H9 (cell line): ENCODE measurements around the gene METTL14. TPM values are rescaled to one million over a fixed set of nuclear protein-coding genes. Genes with fewer than 3 reads are reported as not detected.

Experiments used
- DNase-seq: peaks from one replicate; pipeline ENCODE4 v3.0.0-alpha.2; 2017
- H2AFZ ChIP-seq: one replicate; pipeline ENCODE4 v1.6.1; 2013; ENCODE audit warnings: mild to moderate bottlenecking, low read length, control low read depth, moderate library complexity
- H2AK5ac ChIP-seq: 2 replicates; pipeline ENCODE4 v1.6.1; 2013; ENCODE audit warnings: low read length, control low read depth, mixed read lengths; ENCODE audit not compliant: insufficient read length
- H2BK120ac ChIP-seq: one replicate; pipeline ENCODE4 v1.6.1; 2013; ENCODE audit warnings: low read depth, mild to moderate bottlenecking, low read length, control low read depth, inconsistent platforms; ENCODE audit not compliant: poor library complexity, severe bottlenecking
- H2BK12ac ChIP-seq: 2 replicates; pipeline ENCODE4 v1.6.1; 2013; ENCODE audit warnings: low read length, control low read depth, mixed read lengths, low read depth; ENCODE audit not compliant: insufficient read length
- H2BK15ac ChIP-seq: 2 replicates; pipeline ENCODE4 v1.6.1; 2013; ENCODE audit warnings: low read depth, low read length, control low read depth
- H2BK20ac ChIP-seq: one replicate; pipeline ENCODE4 v1.6.1; 2013; ENCODE audit warnings: low read depth, mild to moderate bottlenecking, low read length, control low read depth, inconsistent platforms; ENCODE audit not compliant: poor library complexity, severe bottlenecking
- H2BK5ac ChIP-seq: 2 replicates; pipeline ENCODE4 v1.6.1; 2013; ENCODE audit warnings: low read length, control low read depth, mixed read lengths; ENCODE audit not compliant: insufficient read length
- H3K14ac ChIP-seq: 2 replicates; pipeline ENCODE4 v1.6.1; 2013; ENCODE audit warnings: low read length, control low read depth; ENCODE audit not compliant: insufficient read depth
- H3K18ac ChIP-seq: 2 replicates; pipeline ENCODE4 v1.6.1; 2013; ENCODE audit warnings: low read depth, mild to moderate bottlenecking, mixed read lengths, low read length, control low read depth; ENCODE audit not compliant: insufficient read length
- H3K23ac ChIP-seq: 2 replicates; pipeline ENCODE4 v1.6.1; 2013; ENCODE audit warnings: low read length, control low read depth, mixed read lengths, low read depth; ENCODE audit not compliant: insufficient read length
- H3K23me2 ChIP-seq: 2 replicates; pipeline ENCODE4 v1.6.1; 2013; ENCODE audit warnings: low read depth, mild to moderate bottlenecking, mixed read lengths, low read length, control low read depth; ENCODE audit not compliant: insufficient read length, poor library complexity, severe bottlenecking
- H3K27ac ChIP-seq: 2 replicates; pipeline ENCODE4 v1.5.1; 2013; ENCODE audit warnings: low read length, control low read depth, mixed read lengths, low read depth; ENCODE audit not compliant: insufficient read length
- H3K27me3 ChIP-seq: 2 replicates; pipeline ENCODE4 v1.6.1; 2013; ENCODE audit warnings: low read length, control low read depth, inconsistent platforms; ENCODE audit not compliant: insufficient read depth
- H3K4ac ChIP-seq: 2 replicates; pipeline ENCODE4 v1.6.1; 2013; ENCODE audit warnings: low read depth, mild to moderate bottlenecking, control low read depth, inconsistent platforms, low read length, moderate library complexity
- H3K4me1 ChIP-seq: 2 replicates; pipeline ENCODE4 v1.6.1; 2013; ENCODE audit warnings: low read length, control low read depth, inconsistent platforms; ENCODE audit not compliant: insufficient read depth
- H3K4me2 ChIP-seq: 2 replicates; pipeline ENCODE4 v1.6.1; 2013; ENCODE audit warnings: low read length, control low read depth, mixed read lengths; ENCODE audit not compliant: insufficient read length, insufficient read depth
- H3K56ac ChIP-seq: 2 replicates; pipeline ENCODE4 v1.6.1; 2013; ENCODE audit warnings: low read depth, mild to moderate bottlenecking, mixed read lengths, low read length, control low read depth; ENCODE audit not compliant: insufficient read length
- H3K79me1 ChIP-seq: 2 replicates; pipeline ENCODE4 v1.6.1; 2013; ENCODE audit warnings: low read depth, mild to moderate bottlenecking, moderate library complexity, low read length, control low read depth, inconsistent platforms; ENCODE audit not compliant: insufficient read depth, poor library complexity, severe bottlenecking
- H3K79me2 ChIP-seq: 2 replicates; pipeline ENCODE4 v1.6.1; 2013; ENCODE audit warnings: low read length, control low read depth, inconsistent platforms; ENCODE audit not compliant: insufficient read depth
- H3K9ac ChIP-seq: 2 replicates; pipeline ENCODE4 v1.6.1; 2013; ENCODE audit warnings: low read length, control low read depth, mixed read lengths; ENCODE audit not compliant: insufficient read length; ENCODE audit errors: extremely low read depth
- H3K9me3 ChIP-seq: one replicate; pipeline ENCODE4 v1.6.1; 2013; ENCODE audit warnings: low read depth, low read length, inconsistent platforms; ENCODE audit not compliant: control insufficient read depth
- H3T11ph ChIP-seq: one replicate; pipeline ENCODE4 v1.6.1; 2013; ENCODE audit warnings: mild to moderate bottlenecking, low read length, control low read depth, inconsistent platforms
- H4K20me1 ChIP-seq: one replicate; pipeline ENCODE4 v1.6.1; 2013; ENCODE audit not compliant: control insufficient read depth, insufficient read length, insufficient read depth
- H4K5ac ChIP-seq: 2 replicates; pipeline ENCODE4 v1.6.1; 2013; ENCODE audit warnings: low read depth, mild to moderate bottlenecking, mixed read lengths, low read length, control low read depth; ENCODE audit not compliant: insufficient read length
- H4K8ac ChIP-seq: replicated peaks from 2 replicates; pipeline ENCODE4 v1.6.1; 2013; ENCODE audit warnings: low read length, control low read depth, mixed read lengths, low read depth; ENCODE audit not compliant: insufficient read length
- H4K91ac ChIP-seq: 2 replicates; pipeline ENCODE4 v1.6.1; 2013; ENCODE audit warnings: low read depth, mild to moderate bottlenecking, moderate library complexity, mixed read lengths, low read length, control low read depth; ENCODE audit not compliant: insufficient read length
- H3K27ac Mint-ChIP-seq, 3 experiments: 2 replicates in 2 of 3; 3 replicates in 1 of 3; pipeline ENCODE4 v1.8.0; 2020 to 2021; ENCODE audit warnings: mixed read lengths in 3 of 3, mild to moderate bottlenecking in 1 of 3, moderate library complexity in 1 of 3
- H3K27me3 Mint-ChIP-seq: 2 replicates; pipeline ENCODE4 v1.8.0; 2021; ENCODE audit warnings: low read depth, mild to moderate bottlenecking, moderate library complexity, mixed read lengths
- H3K36me3 Mint-ChIP-seq, 3 experiments: 2 replicates in 2 of 3; 3 replicates in 1 of 3; pipeline ENCODE4 v1.8.0; 2020 to 2021; ENCODE audit warnings: low read depth in 3 of 3, mixed read lengths in 3 of 3; ENCODE audit not compliant: insufficient read depth in 1 of 3
- H3K4me1 Mint-ChIP-seq, 2 experiments: 2 replicates each; pipeline ENCODE4 v1.8.0; 2020; ENCODE audit warnings: mixed read lengths in 2 of 2
- H3K4me3 Mint-ChIP-seq, 2 experiments: 2 replicates in 1 of 2; 3 replicates in 1 of 2; pipeline ENCODE4 v1.8.0; 2020 to 2021; ENCODE audit warnings: mild to moderate bottlenecking in 2 of 2, mixed read lengths in 2 of 2, moderate library complexity in 1 of 2
- H3K9me3 Mint-ChIP-seq, 2 experiments: 2 replicates in 1 of 2; 3 replicates in 1 of 2; pipeline ENCODE4 v1.8.0; 2020; ENCODE audit warnings: mild to moderate bottlenecking in 2 of 2, mixed read lengths in 2 of 2, moderate library complexity in 1 of 2
- CTCF ChIP-seq: fragments of 200-600 bp; sonication (generic); conservative IDR thresholded peaks from 3 replicates; pipeline ENCODE4 v1.8.0; 2021; ENCODE audit warnings: antibody characterized with exemption, mild to moderate bottlenecking
- WGBS: extraction: QIAGEN DNeasy Blood & Tissue Kit; methylation state at CpG from one replicate; pipeline ENCODE4 v1.1.7; 2013; ENCODE audit warnings: missing lambda C conversion rate, low lambda C conversion rate, mixed read lengths; ENCODE audit not compliant: insufficient read length; ENCODE audit errors: extremely low coverage; 5-methylcytosine and 5-hydroxymethylcytosine counted together
- total RNA-seq: library from RNA; stranded (reverse); gene quantifications from 2 replicates; pipeline ENCODE4 v1.2.1, GENCODE V29; 2021

The METTL14 gene
- total RNA-seq, 1 experiment from 2014 or later: 53.3 TPM

- Histone ChIP-seq H3K4me2 (no peak overlapping the region), H3K9ac (no peak overlapping the region), H3K79me2 (no peaks in the 10 kb centered on the region; the same call in 1 of the 2 replicates), H3K9me3 (no peaks in the 10 kb centered on the region), H2BK5ac (no peak overlapping the region), H4K91ac (no peak overlapping the region), H4K20me1 (no peaks in the 10 kb centered on the region), H3K4ac (no peak overlapping the region), H2BK120ac (no peak overlapping the region), H3K18ac (no peak overlapping the region), H4K8ac (no peak overlapping the region), H3K27me3 (no peaks in the 10 kb centered on the region), H2BK20ac (no peak overlapping the region), H3K14ac (no peak overlapping the region), H2AK5ac (no peak overlapping the region), H2AFZ (no peak overlapping the region), H3K56ac (no peak overlapping the region), H2BK15ac (no peak overlapping the region), H3T11ph (no peak overlapping the region), H3K23me2 (no peaks in the 10 kb centered on the region), H3K4me1 (no peaks in the 10 kb centered on the region), H3K79me1 (no peaks in the 10 kb centered on the region), H4K5ac (no peak overlapping the region), H3K23ac (no peak overlapping the region), H3K27ac (no peak overlapping the region), H2BK12ac (no peak overlapping the region)
- Mint-ChIP-seq H3K4me1 (no peaks in the 10 kb centered on the region), H3K27ac (no peak overlapping the region), H3K36me3 (peaks cover 12 to 37% (median 18%) of the 10 kb centered on the region in 3 experiments; a peak in 6 of 7 replicates), H3K27me3 (no peaks in the 10 kb centered on the region), H3K4me3 (no peak overlapping the region), H3K9me3 (no peaks in the 10 kb centered on the region)
- WGBS: no CpG with 5 or more reads among the region's 5 CpGs
- TF ChIP-seq CTCF: no peak
- no peak for DNase-seq
Measured at GRCh38 chr4:118762155-118762554, 77.0 kb downstream of the METTL14 start.
